Gastrocnemius medialis (tissue), 4 donors: ENCODE data around the gene ARHGAP35.
"Not testable (repeated sequence)": the region's sequence is repeated elsewhere in the genome, so short reads cannot be mapped to it uniquely, and the experiment has no call there.

Source experiments
- POLR2A ChIP-seq, 2 donors: fragments of 450-650 bp; IDR thresholded peaks; one replicate each; pipeline ENCODE4 v1.6.1; 2017; ENCODE audit warnings: antibody characterized with exemption in 2 of 2, mild to moderate bottlenecking in 2 of 2, moderate library complexity in 2 of 2
- TF ChIP-seq, protein P1 (sequence below), 5 experiments: fragments of 450-650 bp in 3 of 5; fragments of 200-600 bp in 2 of 5; sonication (generic) in 2 of 5; IDR thresholded peaks in 4 of 5; conservative IDR thresholded peaks in 1 of 5; 1 replicate in 4 of 5; 2 replicates in 1 of 5; pipeline ENCODE4 v1.5.1; 2016 to 2019; ENCODE audit warnings: antibody characterized with exemption in 5 of 5, mild to moderate bottlenecking in 3 of 5, moderate library complexity in 3 of 5

DNA sequence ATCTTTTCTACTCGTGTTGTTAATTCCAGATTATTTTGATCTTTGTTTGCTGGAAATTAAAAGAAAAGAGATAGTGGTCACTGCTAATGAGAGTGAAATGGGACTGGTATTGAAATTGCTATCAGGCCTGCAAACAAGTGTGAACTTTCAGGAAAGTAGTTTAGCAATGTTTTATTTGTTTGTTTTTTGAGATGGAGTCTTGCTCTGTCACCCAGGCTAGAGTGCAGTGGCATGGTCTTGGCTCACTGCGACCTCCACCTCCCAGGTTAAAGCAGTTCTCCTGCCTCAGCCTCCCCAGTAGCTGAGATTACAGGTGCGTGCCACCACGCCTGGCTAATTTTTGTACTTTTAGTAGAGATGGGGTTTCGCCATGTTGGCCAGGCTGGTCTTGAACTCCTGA is 10.4 kb downstream of the ARHGAP35 start:
- not testable (repeated sequence) for TF ChIP-seq POLR2A (IDR thresholded peaks at IDR 0.05)
- TF ChIP-seq, protein P1, sequence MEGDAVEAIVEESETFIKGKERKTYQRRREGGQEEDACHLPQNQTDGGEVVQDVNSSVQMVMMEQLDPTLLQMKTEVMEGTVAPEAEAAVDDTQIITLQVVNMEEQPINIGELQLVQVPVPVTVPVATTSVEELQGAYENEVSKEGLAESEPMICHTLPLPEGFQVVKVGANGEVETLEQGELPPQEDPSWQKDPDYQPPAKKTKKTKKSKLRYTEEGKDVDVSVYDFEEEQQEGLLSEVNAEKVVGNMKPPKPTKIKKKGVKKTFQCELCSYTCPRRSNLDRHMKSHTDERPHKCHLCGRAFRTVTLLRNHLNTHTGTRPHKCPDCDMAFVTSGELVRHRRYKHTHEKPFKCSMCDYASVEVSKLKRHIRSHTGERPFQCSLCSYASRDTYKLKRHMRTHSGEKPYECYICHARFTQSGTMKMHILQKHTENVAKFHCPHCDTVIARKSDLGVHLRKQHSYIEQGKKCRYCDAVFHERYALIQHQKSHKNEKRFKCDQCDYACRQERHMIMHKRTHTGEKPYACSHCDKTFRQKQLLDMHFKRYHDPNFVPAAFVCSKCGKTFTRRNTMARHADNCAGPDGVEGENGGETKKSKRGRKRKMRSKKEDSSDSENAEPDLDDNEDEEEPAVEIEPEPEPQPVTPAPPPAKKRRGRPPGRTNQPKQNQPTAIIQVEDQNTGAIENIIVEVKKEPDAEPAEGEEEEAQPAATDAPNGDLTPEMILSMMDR (IDR thresholded peaks at IDR 0.05 in 4 of 5, conservative IDR thresholded peaks at IDR 0.05 in 1 of 5): not testable (repeated sequence)
